Measurements from ENCODE around the gene DDR1.
"Not testable (repeated sequence)": the region's sequence is repeated elsewhere in the genome, so short reads cannot be mapped to it uniquely, and the experiment has no call there.

Gene DDR1

DNA sequence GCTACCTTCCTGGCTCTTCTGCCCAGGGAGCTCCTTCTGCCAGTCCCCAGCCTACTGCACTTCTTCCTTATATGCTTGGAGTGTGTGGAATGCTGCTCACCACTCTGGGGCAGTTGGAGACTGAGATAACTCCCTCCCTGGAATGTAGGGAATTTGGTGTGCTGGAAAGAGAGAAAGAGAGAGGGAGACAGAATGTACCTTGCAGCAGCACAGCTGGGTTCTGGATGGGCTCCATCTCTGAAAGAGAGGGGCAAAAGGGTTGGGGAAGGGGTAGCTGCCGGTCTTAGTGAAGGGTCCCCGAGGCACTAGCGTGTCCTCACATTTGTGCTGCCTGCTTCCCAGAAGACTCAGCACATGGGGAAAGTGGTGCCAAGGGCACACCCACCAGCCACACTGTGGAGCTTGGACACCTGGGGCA lies 40.2 kb upstream of the DDR1 start:
- DNase-seq (ENCODE audit: low read depth), result no peak
- no peak overlapping the region for H3K4me3 ChIP-seq (ENCODE audit: low read depth, low read length)
- TF ChIP-seq, protein P1, sequence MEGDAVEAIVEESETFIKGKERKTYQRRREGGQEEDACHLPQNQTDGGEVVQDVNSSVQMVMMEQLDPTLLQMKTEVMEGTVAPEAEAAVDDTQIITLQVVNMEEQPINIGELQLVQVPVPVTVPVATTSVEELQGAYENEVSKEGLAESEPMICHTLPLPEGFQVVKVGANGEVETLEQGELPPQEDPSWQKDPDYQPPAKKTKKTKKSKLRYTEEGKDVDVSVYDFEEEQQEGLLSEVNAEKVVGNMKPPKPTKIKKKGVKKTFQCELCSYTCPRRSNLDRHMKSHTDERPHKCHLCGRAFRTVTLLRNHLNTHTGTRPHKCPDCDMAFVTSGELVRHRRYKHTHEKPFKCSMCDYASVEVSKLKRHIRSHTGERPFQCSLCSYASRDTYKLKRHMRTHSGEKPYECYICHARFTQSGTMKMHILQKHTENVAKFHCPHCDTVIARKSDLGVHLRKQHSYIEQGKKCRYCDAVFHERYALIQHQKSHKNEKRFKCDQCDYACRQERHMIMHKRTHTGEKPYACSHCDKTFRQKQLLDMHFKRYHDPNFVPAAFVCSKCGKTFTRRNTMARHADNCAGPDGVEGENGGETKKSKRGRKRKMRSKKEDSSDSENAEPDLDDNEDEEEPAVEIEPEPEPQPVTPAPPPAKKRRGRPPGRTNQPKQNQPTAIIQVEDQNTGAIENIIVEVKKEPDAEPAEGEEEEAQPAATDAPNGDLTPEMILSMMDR (IDR thresholded peaks at IDR 0.05; ENCODE audit: insufficient read depth, low read depth, low read length, missing control alignments), result no peak

DNA sequence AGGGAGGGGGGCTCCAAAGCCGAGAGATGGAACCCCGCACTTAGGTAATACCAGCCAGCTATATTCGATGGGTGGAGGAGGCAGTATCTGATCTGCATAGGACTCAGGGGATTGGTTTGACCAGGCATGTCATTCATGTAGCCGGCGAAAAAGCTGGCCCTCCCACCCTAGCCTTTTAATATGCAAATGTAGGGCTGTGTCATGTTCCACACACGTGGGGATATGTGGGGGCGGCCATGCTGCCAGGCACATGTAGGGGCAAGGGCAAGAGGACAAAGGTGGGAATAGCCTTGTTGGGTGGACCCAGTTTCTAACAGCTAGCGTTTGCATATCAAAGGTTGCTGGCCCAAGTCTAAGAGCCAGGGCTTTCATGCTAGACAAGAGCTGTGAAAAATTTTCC lies 39.1 kb upstream of the DDR1 start:
- DNase-seq (ENCODE audit: low read depth), result no peak
- TF ChIP-seq, protein P1 (IDR thresholded peaks at IDR 0.05; ENCODE audit: insufficient read depth, low read depth, low read length, missing control alignments), result no peak
- no peak overlapping the region for H3K4me3 ChIP-seq (ENCODE audit: low read depth, low read length)

DNA sequence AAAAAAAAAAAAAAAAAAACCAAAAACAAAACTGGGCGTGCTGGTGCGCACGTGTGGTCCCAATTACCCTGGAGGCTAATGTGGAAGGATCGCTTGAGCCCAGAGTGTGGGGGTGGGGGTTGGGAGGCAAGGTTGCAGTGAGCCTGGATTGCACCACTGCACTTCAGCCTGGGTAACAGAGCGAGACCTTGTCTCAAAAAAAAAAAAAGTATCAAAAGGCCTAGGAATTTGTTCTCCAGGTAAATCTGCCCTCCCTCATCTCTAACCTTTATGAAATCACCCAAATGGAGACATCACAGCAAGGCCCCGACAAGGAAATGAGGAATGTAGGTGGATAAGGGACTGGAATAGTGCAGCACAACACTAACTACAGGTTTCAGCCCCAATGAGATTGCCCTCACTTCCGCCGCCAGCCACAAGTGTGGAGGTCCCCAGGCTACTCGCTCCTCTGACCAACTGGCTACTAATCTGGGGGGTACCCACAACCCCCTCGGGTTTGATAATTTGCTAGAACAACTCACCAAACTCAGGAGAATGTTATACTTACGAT lies 36.8 kb upstream of the DDR1 start:
- DNase-seq (ENCODE audit: low read depth), result no peak
- H3K4me3 ChIP-seq (ENCODE audit: low read depth, low read length), result no peak overlapping the region
- TF ChIP-seq, protein P1 (IDR thresholded peaks at IDR 0.05; ENCODE audit: insufficient read depth, low read depth, low read length, missing control alignments), result no peak

DNA sequence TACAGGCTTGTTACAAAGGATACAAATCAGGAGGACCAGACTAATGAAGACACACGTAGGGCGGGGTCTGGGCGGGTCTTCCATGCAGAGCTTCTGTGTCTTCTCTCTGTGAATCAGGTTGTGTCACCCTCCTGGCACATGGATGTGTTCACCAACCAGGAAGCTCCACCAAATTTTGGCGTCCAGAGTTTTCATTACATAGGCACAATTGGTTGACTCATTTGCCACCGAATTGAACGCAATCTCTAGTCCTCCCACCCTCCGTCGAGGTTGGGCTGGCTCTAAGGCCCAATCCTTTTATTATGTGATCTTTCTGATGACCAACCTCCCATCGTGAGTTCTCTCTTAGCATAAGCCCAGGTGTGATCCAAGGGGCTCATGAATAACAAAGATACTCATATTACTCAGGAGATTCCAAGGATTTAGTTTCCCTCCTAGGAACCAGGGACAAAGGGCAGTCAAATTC lies 36.3 kb upstream of the DDR1 start:
- DNase-seq (ENCODE audit: low read depth), result no peak
- TF ChIP-seq, protein P1 (IDR thresholded peaks at IDR 0.05; ENCODE audit: insufficient read depth, low read depth, low read length, missing control alignments), result no peak
- H3K4me3 ChIP-seq (ENCODE audit: low read depth, low read length), result no peak overlapping the region

DNA sequence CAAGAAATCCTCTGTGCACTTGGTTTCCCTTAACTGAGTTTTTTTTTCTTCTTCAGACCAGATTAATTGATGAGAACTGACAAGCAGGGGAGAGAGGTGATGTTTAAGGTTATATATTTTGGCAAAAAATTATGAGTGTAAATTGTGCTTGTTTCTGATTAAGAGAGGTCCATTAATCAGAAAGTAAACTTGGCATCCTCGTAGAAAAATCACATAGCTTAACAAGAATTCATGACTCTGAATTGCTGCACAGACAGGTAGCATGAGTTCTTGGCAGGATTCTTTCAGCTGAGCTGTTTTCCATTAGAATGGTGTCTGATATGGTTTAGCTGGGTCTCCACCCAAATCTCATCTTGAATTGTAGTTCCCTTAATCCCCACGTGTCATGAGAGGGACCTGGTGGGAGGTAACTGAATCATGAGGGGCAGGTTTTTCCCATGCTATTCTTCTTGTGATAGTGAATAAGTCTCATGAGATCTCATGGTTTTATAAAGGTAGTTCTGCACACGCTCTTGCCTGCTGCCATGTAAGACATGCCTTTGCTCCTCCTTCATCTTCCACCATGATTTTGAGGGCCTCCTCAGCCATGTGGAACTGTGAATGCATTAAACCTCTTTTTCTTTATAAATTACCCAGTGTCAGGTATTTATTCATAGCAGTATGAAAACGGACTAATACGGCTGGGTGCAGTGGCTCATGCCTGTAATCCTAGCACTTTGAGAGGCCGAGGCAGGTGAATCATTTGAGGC lies 34.2 kb upstream of the DDR1 start:
- TF ChIP-seq, protein P1 (IDR thresholded peaks at IDR 0.05; ENCODE audit: insufficient read depth, low read depth, low read length, missing control alignments), result no peak
- no peak for DNase-seq (ENCODE audit: low read depth)
- no peak overlapping the region for H3K4me3 ChIP-seq (ENCODE audit: low read depth, low read length)

DNA sequence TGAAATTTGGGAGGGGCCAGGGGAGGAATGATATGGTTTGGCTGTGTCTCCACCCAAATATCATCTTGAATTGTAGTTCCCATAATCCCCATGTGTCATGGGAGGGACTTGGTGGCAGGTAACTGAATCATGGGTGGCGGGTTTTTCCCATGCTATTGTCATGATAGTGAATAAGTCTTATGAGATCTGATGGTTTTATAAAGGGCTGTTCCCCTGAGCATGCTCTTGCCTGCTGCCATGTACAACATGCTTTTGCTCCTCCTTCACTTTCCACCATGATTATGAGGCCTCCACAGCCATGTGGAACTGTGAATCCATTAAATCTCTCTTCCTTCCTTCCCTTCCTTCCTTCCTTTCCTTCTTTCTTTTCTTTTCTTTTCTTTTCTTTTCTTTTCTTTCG lies 31.9 kb upstream of the DDR1 start:
- H3K4me3 ChIP-seq (ENCODE audit: low read depth, low read length); DNase-seq (ENCODE audit: low read depth): not testable (repeated sequence)

DNA sequence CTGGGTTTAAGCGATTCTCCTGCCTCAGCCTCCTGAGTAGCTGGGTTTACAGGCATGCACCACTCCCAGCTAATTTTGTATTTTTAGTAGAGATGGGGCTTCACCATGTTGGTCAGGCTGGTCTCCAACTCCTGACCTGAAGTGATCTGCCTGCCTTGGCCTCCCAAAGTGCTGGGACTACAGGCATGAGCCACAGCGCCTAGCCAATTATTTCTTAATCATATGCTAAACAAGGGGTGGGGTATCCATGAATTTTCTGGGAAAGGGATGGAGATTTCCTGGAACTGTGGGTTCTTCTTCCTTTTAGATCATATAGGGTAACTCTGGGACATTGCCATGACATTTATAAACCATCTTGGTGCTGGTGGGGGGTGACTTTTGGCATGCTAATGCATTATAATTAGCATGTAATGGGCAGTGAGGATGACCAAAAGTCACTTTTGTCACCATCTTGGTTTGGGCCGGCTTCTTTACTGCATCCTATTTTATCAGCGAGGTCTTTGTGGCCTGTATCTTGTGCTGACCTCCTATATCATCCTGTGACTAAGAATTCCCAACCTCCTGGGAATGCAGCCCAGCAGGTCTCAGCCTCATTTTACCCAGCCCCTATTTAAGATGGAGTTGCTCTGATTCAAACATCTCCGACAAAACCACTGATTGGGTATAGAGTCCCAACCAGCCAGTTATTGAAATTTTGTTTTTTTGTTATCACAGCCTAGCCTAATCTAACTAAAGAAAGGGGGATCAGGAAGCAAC lies 29.9 kb upstream of the DDR1 start:
- DNase-seq (ENCODE audit: low read depth), result no peak
- no peak overlapping the region for H3K4me3 ChIP-seq (ENCODE audit: low read depth, low read length)
- TF ChIP-seq, protein P1 (IDR thresholded peaks at IDR 0.05; ENCODE audit: insufficient read depth, low read depth, low read length, missing control alignments), result no peak

Measured in GM12865 (cell line).